ENCODE measurements around the gene PTTG1.

GRCh38 chr5:160445751-160446150 lies 24.1 kb downstream of the PTTG1 start:
- TF ChIP-seq CTCF (IDR thresholded peaks at IDR 0.05; ENCODE audit: low read depth, low read length), result no peak
- TF ChIP-seq POLR2A (IDR thresholded peaks at IDR 0.05; ENCODE audit: extremely low read depth, insufficient read length), result no peak
- no peak for TF ChIP-seq MAX (IDR thresholded peaks at IDR 0.05; ENCODE audit: low read depth, low read length)

Measured in NB4 (cell line).